SK-N-SH (cell line): ENCODE results near the gene PCP2. TPM values are rescaled to one million over a fixed set of nuclear protein-coding genes. Genes with fewer than 3 reads are reported as not detected.

ENCODE experiments used
- CTCF ChIA-PET: fragments of 300-600, 350-600 bp; formaldehyde crosslinking; extraction: SDS; loops from one replicate; lab custom pipeline; 2021; lab: Yijun Ruan, JAX
- POLR2A ChIA-PET: fragments of 350-600 bp; sonication (Branson Sonifier 250); formaldehyde crosslinking; extraction: SDS; loops from one replicate; lab custom pipeline; 2020; ENCODE audit warnings: antibody characterized with exemption, inconsistent platforms; lab: Yijun Ruan, JAX
- DNase-seq: peaks from one replicate; pipeline ENCODE4 v3.0.0; 2012
- H2AFZ ChIP-seq: fragments of 200-600 bp; sonication (generic); 2 replicates; pipeline ENCODE4 v1.8.1; 2016; ENCODE audit warnings: antibody characterized with exemption, mild to moderate bottlenecking, low read depth
- H3F3A ChIP-seq: fragments of 200-600 bp; sonication (generic); replicated peaks from 2 replicates; pipeline ENCODE3; 2016; ENCODE audit warnings: antibody characterized with exemption, mild to moderate bottlenecking; ENCODE audit not compliant: insufficient read depth
- H3K27ac ChIP-seq, 2 experiments: fragments of 200-500 bp in 1 of 2; fragments of 200-600 bp in 1 of 2; sonication (Bioruptor generic) in 1 of 2; sonication (generic), shearing (Covaris generic) in 1 of 2; 2 replicates each; pipeline versions ENCODE4 v1.5.1 to v1.6.1; 2014 to 2016; ENCODE audit warnings: low read depth in 2 of 2, inconsistent platforms in 1 of 2, low read length in 1 of 2, mild to moderate bottlenecking in 1 of 2, mixed read lengths in 1 of 2
- H3K27me3 ChIP-seq: fragments of 200-600 bp; sonication (generic), shearing (Covaris generic); 2 replicates; pipeline ENCODE4 v1.6.1; 2016; ENCODE audit warnings: mixed run types; ENCODE audit not compliant: insufficient read depth
- H3K36me3 ChIP-seq, 2 experiments: fragments of 200-500 bp in 1 of 2; fragments of 200-600 bp in 1 of 2; sonication (Bioruptor generic) in 1 of 2; sonication (generic) in 1 of 2; replicated peaks in 1 of 2; 2 replicates each; pipeline versions ENCODE3 to v1.5.1; 2014 to 2016; ENCODE audit warnings: low read length in 1 of 2, mild to moderate bottlenecking in 1 of 2; ENCODE audit not compliant: insufficient read depth in 2 of 2, control insufficient read depth in 1 of 2
- H3K4me1 ChIP-seq, 2 experiments: fragments of 200-500 bp in 1 of 2; fragments of 200-600 bp in 1 of 2; sonication (Bioruptor generic) in 1 of 2; sonication (generic), shearing (Covaris generic) in 1 of 2; 2 replicates each; pipeline versions ENCODE4 v1.5.1 to v1.6.1; 2014 to 2016; ENCODE audit warnings: low read depth in 1 of 2, low read length in 1 of 2, mixed run types in 1 of 2; ENCODE audit not compliant: insufficient read depth in 2 of 2, control insufficient read depth in 1 of 2
- H3K4me2 ChIP-seq: fragments of 200-600 bp; sonication (generic), shearing (Covaris generic); 2 replicates; pipeline ENCODE4 v1.6.1; 2017; ENCODE audit warnings: mixed run types
- H3K4me3 ChIP-seq, 2 experiments: fragments of 200-500 bp in 1 of 2; fragments of 200-600 bp in 1 of 2; sonication (Bioruptor generic) in 1 of 2; sonication (generic), shearing (Covaris generic) in 1 of 2; 2 replicates each; pipeline versions ENCODE4 v1.5.1 to v1.8.1; 2014 to 2016; ENCODE audit warnings: low read depth in 2 of 2, inconsistent platforms in 1 of 2, low read length in 1 of 2, mild to moderate bottlenecking in 1 of 2, mixed read lengths in 1 of 2, moderate library complexity in 1 of 2
- H3K79me2 ChIP-seq: fragments of 200-600 bp; sonication (generic); 2 replicates; pipeline ENCODE4 v1.8.1; 2017; ENCODE audit warnings: mild to moderate bottlenecking; ENCODE audit not compliant: insufficient read depth
- H3K9ac ChIP-seq: fragments of 200-600 bp; sonication (generic); 2 replicates; pipeline ENCODE4 v1.6.1; 2017; ENCODE audit warnings: mixed run types
- H3K9me2 ChIP-seq: fragments of 200-600 bp; sonication (generic); 2 replicates; pipeline ENCODE4 v1.6.1; 2017; ENCODE audit warnings: mixed run types
- H3K9me3 ChIP-seq: fragments of 200-600 bp; sonication (generic); 2 replicates; pipeline ENCODE4 v1.6.1; 2017; ENCODE audit warnings: mixed run types, mild to moderate bottlenecking, moderate library complexity
- H4K20me1 ChIP-seq: fragments of 200-600 bp; sonication (generic); 2 replicates; pipeline ENCODE4 v1.6.1; 2017; ENCODE audit warnings: mild to moderate bottlenecking, mixed run types; ENCODE audit not compliant: insufficient read depth
- EP300 ChIP-seq, 2 experiments: IDR thresholded peaks; 2 replicates each; pipeline versions ENCODE4 v1.4.0 to v1.6.1; 2012; ENCODE audit warnings: borderline replicate concordance in 1 of 2, low read depth in 1 of 2, low read length in 1 of 2
- EZH2phosphoT487 ChIP-seq: fragments of 200-600 bp; sonication (generic); IDR thresholded peaks from 2 replicates; pipeline ENCODE4 v1.6.1; 2017; ENCODE audit warnings: low read depth, mixed run types, mild to moderate bottlenecking, antibody characterized with exemption, moderate library complexity, borderline replicate concordance
- FOXJ3 ChIP-seq: sonication (generic); formaldehyde crosslinking; IDR thresholded peaks from 2 replicates; pipeline ENCODE4 v1.5.1; 2020; ENCODE audit warnings: mild to moderate bottlenecking, missing genetic modification reagents
- GABPA ChIP-seq: IDR thresholded peaks from 2 replicates; pipeline ENCODE4 v1.4.0; 2012; ENCODE audit warnings: low read depth, mild to moderate bottlenecking
- GATA2 ChIP-seq: sonication (generic); formaldehyde crosslinking; IDR thresholded peaks from 2 replicates; pipeline ENCODE4 v1.5.0; 2020; ENCODE audit warnings: mild to moderate bottlenecking, missing genetic modification reagents
- NFIC ChIP-seq: IDR thresholded peaks from 2 replicates; pipeline ENCODE4 v1.4.0; 2012; ENCODE audit warnings: borderline replicate concordance
- NRF1 ChIP-seq: IDR thresholded peaks from 2 replicates; pipeline ENCODE4 v1.6.1; 2012; ENCODE audit warnings: low read depth, mild to moderate bottlenecking, low read length
- PBX3 ChIP-seq: IDR thresholded peaks from 2 replicates; pipeline ENCODE4; 2012
- POLR2AphosphoS5 ChIP-seq: IDR thresholded peaks from 2 replicates; pipeline ENCODE4 v1.6.1; 2012; ENCODE audit warnings: low read depth, low read length
- RAD21 ChIP-seq: IDR thresholded peaks from 2 replicates; pipeline ENCODE4 v1.6.1; 2012; ENCODE audit warnings: mild to moderate bottlenecking, low read length
- RFX5 ChIP-seq: IDR thresholded peaks from 2 replicates; pipeline ENCODE4 v1.6.1; 2012; ENCODE audit warnings: mild to moderate bottlenecking, improper control_type of control experiment, low read length
- TAF1 ChIP-seq: IDR thresholded peaks from 2 replicates; pipeline ENCODE4 v1.6.1; 2012; ENCODE audit warnings: low read depth, mild to moderate bottlenecking, low read length, moderate library complexity, borderline replicate concordance
- TCF12 ChIP-seq: IDR thresholded peaks from 2 replicates; pipeline ENCODE4 v1.4.0; 2012
- TEAD4 ChIP-seq: IDR thresholded peaks from 2 replicates; pipeline ENCODE4 v1.4.0; 2012; ENCODE audit warnings: mild to moderate bottlenecking, borderline replicate concordance; ENCODE audit not compliant: insufficient read depth
- USF1 ChIP-seq: IDR thresholded peaks from 2 replicates; pipeline ENCODE4 v1.4.0; 2012; ENCODE audit warnings: low read depth, borderline replicate concordance
- YY1 ChIP-seq: IDR thresholded peaks from 2 replicates; pipeline ENCODE4 v1.4.0; 2012; ENCODE audit warnings: low read depth, mild to moderate bottlenecking
- WGBS: methylation state at CpG from one replicate; pipeline ENCODE4 v1.1.6; 2017; ENCODE audit warnings: low lambda C conversion rate; 5-methylcytosine and 5-hydroxymethylcytosine counted together
- polyA plus RNA-seq, 3 experiments: library from polyadenylated mRNA; depleted of rRNA; stranded (reverse); fragments of >200 nt; gene quantifications; 2 replicates each; pipeline ENCODE4 v1.2.3, GENCODE V29; 2012
- TF ChIP-seq, protein P1 (sequence below): fragments of 150-350 bp; IDR thresholded peaks from 2 replicates; pipeline ENCODE4 v1.6.1; 2017; ENCODE audit warnings: antibody characterized with exemption, low read length, low read depth, borderline replicate concordance

The PCP2 gene
- polyA plus RNA-seq, 1 of the 3 experiments (the other 2 are of a cell fraction), result not detected

- Histone ChIP-seq H3K4me3 (no peak overlapping the region), H3K36me3 (peaks cover 3 to 25% of the 10 kb centered on the region in 2 experiments)
- TF ChIP-seq, protein P1, sequence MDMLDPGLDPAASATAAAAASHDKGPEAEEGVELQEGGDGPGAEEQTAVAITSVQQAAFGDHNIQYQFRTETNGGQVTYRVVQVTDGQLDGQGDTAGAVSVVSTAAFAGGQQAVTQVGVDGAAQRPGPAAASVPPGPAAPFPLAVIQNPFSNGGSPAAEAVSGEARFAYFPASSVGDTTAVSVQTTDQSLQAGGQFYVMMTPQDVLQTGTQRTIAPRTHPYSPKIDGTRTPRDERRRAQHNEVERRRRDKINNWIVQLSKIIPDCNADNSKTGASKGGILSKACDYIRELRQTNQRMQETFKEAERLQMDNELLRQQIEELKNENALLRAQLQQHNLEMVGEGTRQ, result no peak
- no peak for TF ChIP-seq RFX5
- TF ChIP-seq GABPA, result no peak
- TF ChIP-seq GATA2 (CRISPR knock-in tag), result no peak
- no peak for TF ChIP-seq TCF12
- no peak for TF ChIP-seq USF1
- no peak for TF ChIP-seq POLR2AphosphoS5
- TF ChIP-seq EP300 (IDR thresholded peaks at IDR 0.05; ENCODE audit: borderline replicate concordance in 1 of 2, low read depth in 1 of 2, low read length in 1 of 2), result no peak
- no peak for TF ChIP-seq NRF1
- TF ChIP-seq RAD21, result no peak
- TF ChIP-seq TEAD4, result no peak
- no peak for TF ChIP-seq FOXJ3
- no peak for TF ChIP-seq NFIC
- TF ChIP-seq EZH2phosphoT487, result no peak
- no peak for TF ChIP-seq YY1
- TF ChIP-seq TAF1, result no peak
- no peak for TF ChIP-seq PBX3
- TF ChIP-seq, all 33 proteins: peak for 0
- no peak overlapping the region for H3K9ac ChIP-seq
- POLR2A ChIA-PET, result no interaction called here
- CTCF ChIA-PET, result interaction anchor here (4.1 kb wide), 1 partner anchor 48 kb away, joined by 40 read pairs; no protein-coding TSS in a partner anchor
- no peak for DNase-seq
- no peaks in the 10 kb centered on the region for H3K9me2 ChIP-seq
- no peaks in the 10 kb centered on the region for H4K20me1 ChIP-seq
- WGBS, result 94% methylated on average over 8 of the region's 12 CpGs
- no peaks in the 10 kb centered on the region for H3K27me3 ChIP-seq
- no peaks in the 10 kb centered on the region for H3K9me3 ChIP-seq
- H3K27ac ChIP-seq, result peak overlapping the region in 1 of 2 experiments; percentile 98; a peak in 2 of 4 replicates
- H3K4me2 ChIP-seq, result no peak overlapping the region
- H2AFZ ChIP-seq, result no peak overlapping the region
- H3K79me2 ChIP-seq, result no peaks in the 10 kb centered on the region
- peaks cover 0 to 42% of the 10 kb centered on the region in 2 experiments; a peak in 1 of 4 replicates for H3K4me1 ChIP-seq
- H3F3A ChIP-seq, result peaks cover 4% of the 10 kb centered on the region
Measured at GRCh38 chr19:7617172-7617571, 16.3 kb downstream of the PCP2 start.
